Neuron (in vitro differentiated cells): ENCODE measurements around the gene BNC2.

Experiments used
- H2AFZ ChIP-seq: one replicate; pipeline ENCODE4 v1.6.1; 2013; ENCODE audit warnings: low read depth, mild to moderate bottlenecking, inconsistent platforms, low read length, moderate library complexity
- H3K27me3 ChIP-seq: one replicate; pipeline ENCODE4 v1.6.1; 2013; ENCODE audit warnings: low read length; ENCODE audit not compliant: insufficient read depth
- H3K36me3 ChIP-seq: one replicate; pipeline ENCODE4 v1.6.1; 2013; ENCODE audit warnings: low read length; ENCODE audit not compliant: insufficient read depth
- H3K4me1 ChIP-seq: one replicate; pipeline ENCODE4 v1.6.1; 2013; ENCODE audit warnings: low read length; ENCODE audit not compliant: insufficient read depth
- H3K4me3 ChIP-seq: 2 replicates; pipeline ENCODE4 v1.5.1; 2013; ENCODE audit warnings: mild to moderate bottlenecking, low read length, moderate library complexity
- H3K9me3 ChIP-seq: one replicate; pipeline ENCODE4 v1.6.1; 2013; ENCODE audit warnings: low read length

Gene BNC2

GRCh38 chr9:16425562-16426231, 444.8 kb downstream of the BNC2 start:
- H2AFZ ChIP-seq: no peak overlapping the region
- peaks cover 32% of the 10 kb centered on the region for H3K4me1 ChIP-seq
- H3K27me3 ChIP-seq: no peaks in the 10 kb centered on the region
- H3K9me3 ChIP-seq: no peaks in the 10 kb centered on the region
- no peaks in the 10 kb centered on the region for H3K36me3 ChIP-seq
- H3K4me3 ChIP-seq: no peak overlapping the region

DNA sequence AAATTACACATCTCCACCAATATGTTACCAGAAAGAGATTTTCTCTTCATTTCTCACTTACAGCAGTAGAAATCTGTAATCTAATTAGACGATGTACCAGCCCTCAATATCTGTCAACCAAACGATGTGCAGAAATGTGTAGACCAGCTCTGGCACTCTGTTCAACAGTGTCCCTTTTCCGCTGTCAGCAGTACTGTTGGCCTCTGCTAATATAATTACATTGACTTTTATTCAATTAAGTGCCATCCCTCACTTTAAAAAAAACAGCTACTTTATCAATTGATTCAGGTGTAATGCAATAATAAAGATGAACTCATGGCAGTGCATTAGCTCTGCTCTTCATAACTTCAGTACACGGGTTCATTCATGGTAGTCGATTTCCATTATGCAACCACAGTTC, 448.4 kb downstream of the BNC2 start:
- no peaks in the 10 kb centered on the region for H3K36me3 ChIP-seq
- no peak overlapping the region for H3K4me3 ChIP-seq
- H3K9me3 ChIP-seq: no peaks in the 10 kb centered on the region
- H3K27me3 ChIP-seq: no peaks in the 10 kb centered on the region
- no peak overlapping the region for H2AFZ ChIP-seq
- H3K4me1 ChIP-seq: peaks cover 23% of the 10 kb centered on the region

- Histone ChIP-seq H3K4me3 (no peak overlapping the region), H2AFZ (no peak overlapping the region), H3K36me3 (no peaks in the 10 kb centered on the region), H3K9me3 (no peaks in the 10 kb centered on the region), H3K27me3 (no peaks in the 10 kb centered on the region), H3K4me1 (peaks cover 23% of the 10 kb centered on the region)
Measured at GRCh38 chr9:16421532-16421931, 448.9 kb downstream of the BNC2 start.

- Histone ChIP-seq H3K4me3 (no peak overlapping the region), H3K9me3 (no peaks in the 10 kb centered on the region), H3K36me3 (no peaks in the 10 kb centered on the region), H3K27me3 (no peaks in the 10 kb centered on the region), H3K4me1 (peaks cover 19% of the 10 kb centered on the region), H2AFZ (no peak overlapping the region)
Measured at GRCh38 chr9:16419124-16419523, 451.3 kb downstream of the BNC2 start.

- peaks cover 19% of the 10 kb centered on the region for H3K4me1 ChIP-seq
- no peak overlapping the region for H2AFZ ChIP-seq
- H3K27me3 ChIP-seq: no peaks in the 10 kb centered on the region
Measured at GRCh38 chr9:16418721-16419120, 451.7 kb downstream of the BNC2 start.

GRCh38 chr9:16417749-16418148, 452.7 kb downstream of the BNC2 start:
- no peaks in the 10 kb centered on the region for H3K27me3 ChIP-seq
- no peaks in the 10 kb centered on the region for H3K9me3 ChIP-seq
- H3K4me1 ChIP-seq: peaks cover 19% of the 10 kb centered on the region
- no peak overlapping the region for H3K4me3 ChIP-seq
- no peak overlapping the region for H2AFZ ChIP-seq
- no peaks in the 10 kb centered on the region for H3K36me3 ChIP-seq

More at GRCh38 chr9:16418721-16419120, 451.7 kb downstream of the BNC2 start:
- H3K4me3 ChIP-seq: no peak overlapping the region
- no peaks in the 10 kb centered on the region for H3K36me3 ChIP-seq
- no peaks in the 10 kb centered on the region for H3K9me3 ChIP-seq

- no peaks in the 10 kb centered on the region for H3K36me3 ChIP-seq
- H2AFZ ChIP-seq: no peak overlapping the region
- H3K4me3 ChIP-seq: no peak overlapping the region
- no peaks in the 10 kb centered on the region for H3K27me3 ChIP-seq
- H3K4me1 ChIP-seq: peaks cover 14% of the 10 kb centered on the region
- no peaks in the 10 kb centered on the region for H3K9me3 ChIP-seq
Measured at GRCh38 chr9:16417161-16417560, 453.3 kb downstream of the BNC2 start.

DNA sequence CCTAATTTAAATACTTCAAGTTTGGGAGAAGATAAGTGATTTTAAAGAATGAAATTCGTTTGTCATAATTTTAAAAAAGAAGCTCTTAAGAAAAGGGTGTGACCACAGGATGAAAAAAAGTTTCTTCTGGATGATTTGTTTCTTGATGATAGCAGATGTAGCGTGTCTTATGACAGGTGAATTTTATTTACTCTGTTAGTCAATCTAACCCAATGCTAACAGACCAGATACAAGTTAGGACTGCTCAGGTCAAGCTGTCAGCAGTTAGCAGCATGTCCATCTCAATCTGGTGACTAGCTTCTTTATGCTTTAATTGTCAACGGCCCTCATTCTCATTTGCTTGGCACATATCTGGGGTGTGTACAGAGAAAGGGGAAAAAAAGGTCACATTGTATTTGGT, 456.0 kb downstream of the BNC2 start:
- Histone ChIP-seq H3K4me3 (no peak overlapping the region), H3K9me3 (no peaks in the 10 kb centered on the region), H3K36me3 (no peaks in the 10 kb centered on the region), H3K4me1 (no peaks in the 10 kb centered on the region), H2AFZ (no peak overlapping the region), H3K27me3 (no peaks in the 10 kb centered on the region)

- Histone ChIP-seq H3K4me1 (no peaks in the 10 kb centered on the region), H3K9me3 (no peaks in the 10 kb centered on the region), H3K36me3 (no peaks in the 10 kb centered on the region), H3K27me3 (no peaks in the 10 kb centered on the region), H3K4me3 (no peak overlapping the region), H2AFZ (no peak overlapping the region)
Measured at GRCh38 chr9:16413509-16414016, 456.9 kb downstream of the BNC2 start.

GRCh38 chr9:16412740-16413139, 457.7 kb downstream of the BNC2 start:
- no peak overlapping the region for H2AFZ ChIP-seq

GRCh38 chr9:16411311-16411710, 459.2 kb downstream of the BNC2 start:
- Histone ChIP-seq H3K4me3 (no peak overlapping the region), H3K36me3 (no peaks in the 10 kb centered on the region), H3K9me3 (no peaks in the 10 kb centered on the region), H3K27me3 (no peaks in the 10 kb centered on the region), H3K4me1 (no peaks in the 10 kb centered on the region), H2AFZ (no peak overlapping the region)

More at GRCh38 chr9:16412740-16413139, 457.7 kb downstream of the BNC2 start:
- no peak overlapping the region for H3K4me3 ChIP-seq
- no peaks in the 10 kb centered on the region for H3K9me3 ChIP-seq
- H3K27me3 ChIP-seq: no peaks in the 10 kb centered on the region
- no peaks in the 10 kb centered on the region for H3K4me1 ChIP-seq
- H3K36me3 ChIP-seq: no peaks in the 10 kb centered on the region

GRCh38 chr9:16410601-16411280, 459.7 kb downstream of the BNC2 start:
- no peaks in the 10 kb centered on the region for H3K36me3 ChIP-seq
- H3K9me3 ChIP-seq: no peaks in the 10 kb centered on the region
- H3K4me3 ChIP-seq: no peak overlapping the region
- H3K27me3 ChIP-seq: no peaks in the 10 kb centered on the region
- H3K4me1 ChIP-seq: no peaks in the 10 kb centered on the region
- no peak overlapping the region for H2AFZ ChIP-seq

DNA sequence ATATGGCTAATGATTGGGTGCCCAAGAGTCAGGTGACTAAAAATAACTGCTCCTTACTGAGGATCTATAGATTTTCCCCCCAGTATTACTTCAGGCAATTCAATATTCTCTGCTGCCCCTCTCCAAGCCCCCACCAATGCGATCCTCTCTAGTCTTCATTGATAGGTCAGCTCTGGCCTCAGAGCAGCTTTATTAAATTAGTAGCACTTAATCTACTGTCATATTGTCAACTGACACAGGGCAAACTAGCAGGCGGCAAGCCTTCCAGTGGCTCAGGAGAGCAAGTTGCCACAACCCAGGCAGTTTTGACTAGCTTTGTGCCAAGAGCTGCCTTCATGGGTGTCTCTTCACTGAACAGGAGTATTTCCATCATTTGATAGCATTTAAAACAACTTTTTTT, 462.9 kb downstream of the BNC2 start:
- no peaks in the 10 kb centered on the region for H3K36me3 ChIP-seq
- H3K4me1 ChIP-seq: no peaks in the 10 kb centered on the region
- no peaks in the 10 kb centered on the region for H3K9me3 ChIP-seq
- H3K4me3 ChIP-seq: no peak overlapping the region
- H3K27me3 ChIP-seq: no peaks in the 10 kb centered on the region
- no peak overlapping the region for H2AFZ ChIP-seq
